HepG2 (cell line): ENCODE measurements around the gene CNOT6. TPM values are rescaled to one million over a fixed set of nuclear protein-coding genes. Genes with fewer than 3 reads are reported as not detected.
"Not testable (repeated sequence)": the region's sequence is repeated elsewhere in the genome, so short reads cannot be mapped to it uniquely, and the experiment has no call there.

ENCODE experiments used
- ATAC-seq: fragments of 200-7000 bp; cut with Tn5 transposase; 3 replicates; pipeline ENCODE4 v1.9.1; 2020; ENCODE audit warnings: mild to moderate bottlenecking, moderate library complexity
- BruUV-seq: library from RNA; stranded (reverse); fragments of 400-500 nt; replicated peaks from 2 replicates; lab custom pipeline; 2021; lab: Mats Ljungman, UMichigan
- CTCF ChIA-PET: fragments of 300-600 bp; formaldehyde crosslinking; extraction: SDS; loops from one replicate; lab custom pipeline; 2021; ENCODE audit warnings: low total read pairs, inconsistent platforms, low intra/inter-chr PET ratio; lab: Yijun Ruan, JAX
- POLR2A ChIA-PET: fragments of 350-600 bp; sonication (Branson Sonifier 250); formaldehyde crosslinking; loops from one replicate; lab custom pipeline; 2020; ENCODE audit warnings: antibody characterized with exemption, inconsistent platforms; lab: Yijun Ruan, JAX
- DNase-seq: peaks from one replicate; pipeline ENCODE4 v3.0.0-alpha.2; 2015; ENCODE audit warnings: low spot score
- FAIRE-seq: peaks from 3 replicates; lab custom pipeline; 2011; peaks lifted over from hg19 to GRCh38; lab: Jason Lieb, UNC
- H2AFZ ChIP-seq: one replicate; pipeline ENCODE4 v1.6.1; 2011; ENCODE audit warnings: low read length, inconsistent platforms
- H3K27ac ChIP-seq: fragments of 300-600 bp; 3 replicates; pipeline ENCODE4 v1.8.0; 2011; ENCODE audit warnings: mixed run types, mild to moderate bottlenecking, mixed read lengths, low read length, inconsistent platforms; ENCODE audit not compliant: insufficient read depth; ENCODE audit errors: extremely low read length
- H3K27me3 ChIP-seq, 2 experiments: fragments of 200-600 bp in 1 of 2; 2 replicates in 1 of 2; 3 replicates in 1 of 2; pipeline versions ENCODE4 v1.6.0 to v1.8.0; 2011; ENCODE audit warnings: low read length in 2 of 2, mild to moderate bottlenecking in 2 of 2, moderate library complexity in 2 of 2, inconsistent platforms in 1 of 2; ENCODE audit not compliant: insufficient read depth in 2 of 2, control insufficient read depth in 1 of 2
- H3K36me3 ChIP-seq, 2 experiments: fragments of 200-600 bp in 1 of 2; replicated peaks in 1 of 2; 2 replicates in 1 of 2; 3 replicates in 1 of 2; pipeline versions ENCODE4 v1.5.1 to v1.8.0; 2011; ENCODE audit warnings: low read length in 2 of 2, inconsistent platforms in 1 of 2; ENCODE audit not compliant: insufficient read depth in 2 of 2, control insufficient read depth in 1 of 2
- H3K4me1 ChIP-seq: 2 replicates; pipeline ENCODE4 v1.5.1; 2012; ENCODE audit warnings: low read length, inconsistent platforms; ENCODE audit not compliant: insufficient read depth
- H3K4me2 ChIP-seq: 2 replicates; pipeline ENCODE4 v1.6.0; 2011; ENCODE audit warnings: low read depth, low read length, inconsistent platforms
- H3K4me3 ChIP-seq, 3 experiments: fragments of 200-600 bp in 1 of 3; sonication (generic), shearing (Covaris generic) in 1 of 3; replicated peaks in 1 of 3; 2 replicates each; pipeline ENCODE4 v1.5.1; 2011 to 2016; ENCODE audit warnings: low read length in 3 of 3, inconsistent platforms in 2 of 3, low read depth in 2 of 3, mild to moderate bottlenecking in 2 of 3, control low read depth in 1 of 3, mixed read lengths in 1 of 3; ENCODE audit not compliant: insufficient read depth in 1 of 3
- H3K79me2 ChIP-seq: one replicate; pipeline ENCODE4 v1.6.1; 2011; ENCODE audit warnings: low read length, inconsistent platforms; ENCODE audit not compliant: insufficient read depth
- H3K9ac ChIP-seq: 2 replicates; pipeline ENCODE4 v1.6.0; 2011; ENCODE audit warnings: mild to moderate bottlenecking, low read depth, low read length, inconsistent platforms; ENCODE audit not compliant: insufficient read depth
- H3K9me3 ChIP-seq: 2 replicates; pipeline ENCODE4 v1.5.1; 2012; ENCODE audit warnings: mild to moderate bottlenecking, low read length
- H4K20me1 ChIP-seq: 2 replicates; pipeline ENCODE4 v1.6.0; 2011; ENCODE audit warnings: inconsistent platforms, mild to moderate bottlenecking, low read length, moderate library complexity; ENCODE audit not compliant: insufficient read depth
- EEA1 ChIP-seq: sonication (generic); formaldehyde crosslinking; IDR thresholded peaks from 2 replicates; pipeline ENCODE4 v1.5.1; 2020; ENCODE audit warnings: mild to moderate bottlenecking, missing genetic modification reagents, borderline replicate concordance
- MLLT10 ChIP-seq: sonication (generic); formaldehyde crosslinking; IDR thresholded peaks from 2 replicates; pipeline ENCODE4 v1.4.0; 2020; ENCODE audit warnings: missing genetic modification reagents
- ZFP90 ChIP-seq: sonication (generic); formaldehyde crosslinking; IDR thresholded peaks from 2 replicates; pipeline ENCODE4 v1.8.0; 2022; ENCODE audit warnings: missing genetic modification reagents, mild to moderate bottlenecking, inconsistent platforms, borderline replicate concordance
- ZIK1 ChIP-seq: sonication (generic); formaldehyde crosslinking; IDR thresholded peaks from 2 replicates; pipeline ENCODE4 v1.5.0; 2020; ENCODE audit warnings: mild to moderate bottlenecking, low read depth, missing genetic modification reagents, borderline replicate concordance
- WGBS: methylation state at CpG from one replicate; pipeline ENCODE4 v1.1.6; 2017; ENCODE audit warnings: low lambda C conversion rate; 5-methylcytosine and 5-hydroxymethylcytosine counted together
- in situ Hi-C: cut with HindIII; loops from 2 replicates; pipeline ENCODE4 v1.10.0; 2017; ENCODE audit warnings: low pct_unique_long_range_greater_than_20kb; ENCODE audit not compliant: extremely low pct_ligation_motif_present
- intact Hi-C: fragments of 100-400 bp; cut with micrococcal nuclease; formaldehyde crosslinking; loops from one replicate; pipeline ENCODE4 v1.10.0; 2022; ENCODE audit not compliant: unreplicated experiment
- polyA plus RNA-seq, 8 experiments: library from polyadenylated mRNA; depleted of rRNA in 3 of 8; stranded (reverse) in 7 of 8; unstranded in 1 of 8; fragments of >200 nt; fragmentation: Illumina TruSeq in 4 of 8; extraction: Trizol in 4 of 8; gene quantifications; 2 replicates each; pipeline versions ENCODE4 v1.2.1 to v1.2.3, GENCODE V29; 2011 to 2016; ENCODE audit warnings: low read depth in 4 of 8, missing spikeins in 1 of 8, mixed read lengths in 1 of 8; ENCODE audit not compliant: insufficient read depth in 1 of 8
- total RNA-seq, 5 experiments: library from RNA; depleted of rRNA; stranded (reverse); fragments of >200 nt; fragmentation: Illumina TruSeq; extraction: Trizol; gene quantifications; 2 replicates each; pipeline ENCODE4 v1.2.3, GENCODE V29; 2016; ENCODE audit warnings: low read depth in 1 of 5

Gene CNOT6
- total and polyA plus RNA-seq, 2 of the 13 experiments (the other 11 are each of a cell fraction or from before 2014, with no cell fraction given), result 8.8 to 9.1 TPM

- intact Hi-C loops, result loop anchor here (5.0 to 10.0 kb wide), 2 partner anchors 62 to 180 kb away; partner anchors contain the start of gene MAPK9
- Histone ChIP-seq H3K4me1 (peaks cover 8% of the 10 kb centered on the region; the same call in 1 of the 2 replicates), H3K27me3 (peaks cover 2 to 7% of the 10 kb centered on the region in 2 experiments; a peak in 1 of 5 replicates), H3K9ac (no peak overlapping the region), H2AFZ (no peak overlapping the region), H3K4me2 (no peak overlapping the region), H3K36me3 (no peaks in the 10 kb centered on the region), H4K20me1 (0 out of 2 replicates have a peak, but pooled peaks cover 2% of the 10 kb centered on the region), H3K79me2 (no peaks in the 10 kb centered on the region), H3K4me3 (no peak overlapping the region), H3K9me3 (no peaks in the 10 kb centered on the region), H3K27ac (no peak overlapping the region)
- in situ Hi-C loops, result loop anchor here (10.0 to 25.0 kb wide), 2 partner anchors 180 to 262 kb away; partner anchors contain the start of genes MAPK9 and RASGEF1C
- 43% methylated on average over 7 of the region's 11 CpGs for WGBS
- ChIA-PET CTCF (no interaction called here), POLR2A (no interaction called here)
- no peak for FAIRE-seq
- TF ChIP-seq ZFP90 (CRISPR knock-in tag), result no peak
- no peak for TF ChIP-seq MLLT10 (CRISPR knock-in tag)
- no peak for TF ChIP-seq EEA1 (CRISPR knock-in tag)
- no peak for TF ChIP-seq ZIK1 (CRISPR knock-in tag)
- no peak for DNase-seq
- ATAC-seq, result no peak; the same call in 2 of the 3 replicates
- no TSS peak for BruUV-seq
Observed at GRCh38 chr5:180474569-180474968, 19.6 kb upstream of the CNOT6 start.

- 65% methylated on average over 20 of the region's 20 CpGs for WGBS
- H3K4me3 ChIP-seq, H3K4me2 ChIP-seq, H4K20me1 ChIP-seq, H3K4me1 ChIP-seq, CTCF ChIA-PET, H3K79me2 ChIP-seq, H3K36me3 ChIP-seq, DNase-seq, H3K27me3 ChIP-seq, BruUV-seq, FAIRE-seq, POLR2A ChIA-PET, H3K9ac ChIP-seq, H2AFZ ChIP-seq, ATAC-seq, H3K9me3 ChIP-seq, H3K27ac ChIP-seq: not testable (repeated sequence)
- in situ Hi-C loops (loop anchor here (10.0 kb wide), 1 partner anchor 181 kb away; the partner anchor contains the start of gene MAPK9), intact Hi-C loops (loop anchor here (10.0 kb wide), 1 partner anchor 181 kb away; the partner anchor contains the start of gene MAPK9)
Observed at GRCh38 chr5:180475969-180476524, 18.1 kb upstream of the CNOT6 start.
